Neutrophil (primary cell): ENCODE results near the gene SDCBP2.

ENCODE experiments used
- H3K27ac ChIP-seq: fragments of 200-600 bp; sonication (generic); 2 replicates; pipeline ENCODE4 v1.5.1; 2016; ENCODE audit warnings: mild to moderate bottlenecking, moderate library complexity
- H3K27me3 ChIP-seq: fragments of 200-600 bp; sonication (generic); 2 replicates; pipeline ENCODE4 v1.6.0; 2016; ENCODE audit warnings: mild to moderate bottlenecking
- H3K36me3 ChIP-seq: fragments of 200-600 bp; sonication (generic); 2 replicates; pipeline ENCODE4 v1.5.1; 2017
- H3K4me1 ChIP-seq, 2 experiments: fragments of 200-600 bp in 1 of 2; sonication (generic) in 1 of 2; 1 replicate in 1 of 2; 2 replicates in 1 of 2; pipeline versions ENCODE4 v1.5.1 to v1.6.1; 2013 to 2016; ENCODE audit warnings: low read depth in 1 of 2, low read length in 1 of 2, mild to moderate bottlenecking in 1 of 2, moderate library complexity in 1 of 2; ENCODE audit not compliant: control insufficient read depth in 1 of 2, insufficient read depth in 1 of 2
- H3K4me3 ChIP-seq, 2 experiments: fragments of 200-600 bp in 1 of 2; sonication (generic) in 1 of 2; 1 replicate in 1 of 2; 2 replicates in 1 of 2; pipeline ENCODE4 v1.5.1; 2013 to 2016; ENCODE audit warnings: low read depth in 1 of 2, low read length in 1 of 2, mild to moderate bottlenecking in 1 of 2, moderate library complexity in 1 of 2
- H3K9me3 ChIP-seq: fragments of 200-600 bp; sonication (generic); 2 replicates; pipeline ENCODE4 v1.5.1; 2016
- TF ChIP-seq, protein P1 (sequence below): fragments of 200-600 bp; sonication (generic); IDR thresholded peaks from 2 replicates; pipeline ENCODE4 v1.5.1; 2016; ENCODE audit warnings: antibody characterized with exemption

SDCBP2 gene

GRCh38 chr20:1282966-1283365 is 46.0 kb downstream of the SDCBP2 start:
- TF ChIP-seq, protein P1, sequence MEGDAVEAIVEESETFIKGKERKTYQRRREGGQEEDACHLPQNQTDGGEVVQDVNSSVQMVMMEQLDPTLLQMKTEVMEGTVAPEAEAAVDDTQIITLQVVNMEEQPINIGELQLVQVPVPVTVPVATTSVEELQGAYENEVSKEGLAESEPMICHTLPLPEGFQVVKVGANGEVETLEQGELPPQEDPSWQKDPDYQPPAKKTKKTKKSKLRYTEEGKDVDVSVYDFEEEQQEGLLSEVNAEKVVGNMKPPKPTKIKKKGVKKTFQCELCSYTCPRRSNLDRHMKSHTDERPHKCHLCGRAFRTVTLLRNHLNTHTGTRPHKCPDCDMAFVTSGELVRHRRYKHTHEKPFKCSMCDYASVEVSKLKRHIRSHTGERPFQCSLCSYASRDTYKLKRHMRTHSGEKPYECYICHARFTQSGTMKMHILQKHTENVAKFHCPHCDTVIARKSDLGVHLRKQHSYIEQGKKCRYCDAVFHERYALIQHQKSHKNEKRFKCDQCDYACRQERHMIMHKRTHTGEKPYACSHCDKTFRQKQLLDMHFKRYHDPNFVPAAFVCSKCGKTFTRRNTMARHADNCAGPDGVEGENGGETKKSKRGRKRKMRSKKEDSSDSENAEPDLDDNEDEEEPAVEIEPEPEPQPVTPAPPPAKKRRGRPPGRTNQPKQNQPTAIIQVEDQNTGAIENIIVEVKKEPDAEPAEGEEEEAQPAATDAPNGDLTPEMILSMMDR = no peak
- no peaks in the 10 kb centered on the region for H3K4me1 ChIP-seq
- H3K27ac ChIP-seq = no peak overlapping the region
- no peak overlapping the region for H3K4me3 ChIP-seq
- H3K27me3 ChIP-seq = peaks cover 9% of the 10 kb centered on the region
- H3K36me3 ChIP-seq = no peaks in the 10 kb centered on the region
- H3K9me3 ChIP-seq = no peaks in the 10 kb centered on the region

- TF ChIP-seq, protein P1 = no peak
- Histone ChIP-seq H3K27me3 (peaks cover 9% of the 10 kb centered on the region), H3K4me3 (no peak overlapping the region), H3K27ac (no peak overlapping the region), H3K9me3 (no peaks in the 10 kb centered on the region), H3K36me3 (no peaks in the 10 kb centered on the region), H3K4me1 (no peaks in the 10 kb centered on the region)
Observed at GRCh38 chr20:1281279-1282057, 47.5 kb downstream of the SDCBP2 start.

GRCh38 chr20:1280195-1281102 is 48.5 kb downstream of the SDCBP2 start:
- Histone ChIP-seq H3K4me3 (no peak overlapping the region), H3K4me1 (no peaks in the 10 kb centered on the region), H3K9me3 (no peaks in the 10 kb centered on the region), H3K27me3 (peaks cover 9% of the 10 kb centered on the region), H3K27ac (no peak overlapping the region), H3K36me3 (no peaks in the 10 kb centered on the region)
- TF ChIP-seq, protein P1 = no peak

- Histone ChIP-seq H3K27ac (no peak overlapping the region), H3K9me3 (no peaks in the 10 kb centered on the region), H3K27me3 (peaks cover 9% of the 10 kb centered on the region), H3K36me3 (no peaks in the 10 kb centered on the region), H3K4me3 (no peak overlapping the region), H3K4me1 (no peaks in the 10 kb centered on the region)
- TF ChIP-seq, protein P1 = no peak
Observed at GRCh38 chr20:1278993-1279392, 49.9 kb downstream of the SDCBP2 start.

- Histone ChIP-seq H3K9me3 (no peaks in the 10 kb centered on the region), H3K4me3 (no peak overlapping the region), H3K4me1 (no peaks in the 10 kb centered on the region), H3K36me3 (no peaks in the 10 kb centered on the region), H3K27ac (no peak overlapping the region), H3K27me3 (peaks cover 3% of the 10 kb centered on the region)
- TF ChIP-seq, protein P1 = no peak
Observed at GRCh38 chr20:1277529-1278322, 51.2 kb downstream of the SDCBP2 start.
